K562 (cell line): ENCODE results near the gene SPHK2. TPM values are rescaled to one million over a fixed set of nuclear protein-coding genes. Genes with fewer than 3 reads are reported as not detected.

Source experiments
- BCLAF1 ChIP-seq, 2 experiments: fragments of 450-650 bp in 1 of 2; IDR thresholded peaks; 2 replicates each; pipeline ENCODE4 v1.6.1; 2011 to 2017; ENCODE audit warnings: low read depth in 2 of 2, antibody characterized with exemption in 1 of 2, borderline replicate concordance in 1 of 2, low read length in 1 of 2, mild to moderate bottlenecking in 1 of 2, mixed read lengths in 1 of 2; ENCODE audit not compliant: control insufficient read depth in 1 of 2
- GATA2 ChIP-seq: sonication (generic); formaldehyde crosslinking; IDR thresholded peaks from 2 replicates; pipeline ENCODE4 v1.4.0; 2020; ENCODE audit warnings: mild to moderate bottlenecking, missing genetic modification reagents
- MTF1 ChIP-seq: fragments of 250-450 bp; sonication (Bioruptor Pico); IDR thresholded peaks from 2 replicates; pipeline ENCODE4 v1.9.0; 2021; ENCODE audit warnings: moderate library complexity, mild to moderate bottlenecking, inconsistent platforms, borderline replicate concordance
- NCOA4 ChIP-seq: fragments of 450-650 bp; IDR thresholded peaks from 2 replicates; pipeline ENCODE4 v1.6.1; 2018; ENCODE audit warnings: mild to moderate bottlenecking; ENCODE audit not compliant: partially characterized antibody
- NRF1 ChIP-seq, 2 experiments: fragments of 450-650 bp; IDR thresholded peaks in 1 of 2; conservative IDR thresholded peaks in 1 of 2; 2 replicates each; pipeline ENCODE4 v1.6.1; 2014; ENCODE audit warnings: mild to moderate bottlenecking in 2 of 2
- RBM25 ChIP-seq: fragments of 200-400 bp; formaldehyde crosslinking; IDR thresholded peaks from 2 replicates; pipeline ENCODE4 v1.6.1; 2018; ENCODE audit warnings: low read length, low read depth, moderate library complexity; ENCODE audit not compliant: severe bottlenecking
- TAF1 ChIP-seq: IDR thresholded peaks from 2 replicates; pipeline ENCODE4 v1.6.1; 2011; ENCODE audit warnings: mild to moderate bottlenecking, low read length, moderate library complexity; ENCODE audit not compliant: insufficient read depth, control insufficient read depth, severe bottlenecking; ENCODE audit errors: extremely low read depth
- TEAD1 ChIP-seq, 2 experiments: fragments of 450-650 bp in 1 of 2; sonication (generic) in 1 of 2; formaldehyde crosslinking; IDR thresholded peaks; 2 replicates each; pipeline versions ENCODE4 v1.4.0 to v1.8.0; 2020 to 2022; ENCODE audit warnings: mild to moderate bottlenecking in 2 of 2, missing genetic modification reagents in 1 of 2
- ZNF398 ChIP-seq: fragments of 250-450 bp; sonication (Bioruptor Pico); IDR thresholded peaks from 2 replicates; pipeline ENCODE4 v1.8.0; 2021; ENCODE audit warnings: moderate library complexity, mild to moderate bottlenecking, inconsistent platforms
- ZNF699 ChIP-seq: fragments of 250-450 bp; sonication (Bioruptor Pico); IDR thresholded peaks from 2 replicates; pipeline ENCODE4 v1.8.0; 2021; ENCODE audit warnings: mild to moderate bottlenecking, moderate library complexity; ENCODE audit not compliant: insufficient replicate concordance
- polyA plus RNA-seq, 8 experiments: library from polyadenylated mRNA; depleted of rRNA in 4 of 8; stranded (reverse) in 5 of 8; unstranded in 3 of 8; fragments of >200 nt; fragmentation: Nextera tagmentation in 2 of 8; fragmentation: Illumina TruSeq in 1 of 8; extraction: Ambion mirVana in 2 of 8; extraction: Trizol in 1 of 8; gene quantifications; 2 replicates each; pipeline versions ENCODE4 v1.2.1 to v1.2.3, GENCODE V29; 2011 to 2014; ENCODE audit warnings: inconsistent platforms in 1 of 8, missing spikeins in 1 of 8
- total RNA-seq, 7 experiments: library from RNA; depleted of rRNA in 6 of 7; stranded (reverse); fragments of >200 nt in 6 of 7; fragmentation: Illumina TruSeq in 2 of 7; extraction: Trizol in 2 of 7; gene quantifications; 2 replicates each; pipeline versions ENCODE4 v1.2.1 to v1.2.3, GENCODE V29; 2011 to 2021; ENCODE audit warnings: low replicate concordance in 1 of 7
- TF ChIP-seq, protein P1 (sequence below), 2 experiments: fragments of 450-650 bp; IDR thresholded peaks; 2 replicates each; pipeline ENCODE4 v1.6.1; 2016; ENCODE audit warnings: mild to moderate bottlenecking in 2 of 2, borderline replicate concordance in 1 of 2, low read depth in 1 of 2, moderate library complexity in 1 of 2

Gene SPHK2
- total and polyA plus RNA-seq, 9 of the 15 experiments (the other 6 are each of a cell fraction or from before 2014, with no cell fraction given) = 0.10 to 15.2 (median 2.9) TPM

- TF ChIP-seq BCLAF1 (IDR thresholded peaks at IDR 0.05; ENCODE audit: borderline replicate concordance in 1 of 2, control insufficient read depth in 1 of 2, low read depth in 2 of 2, low read length in 1 of 2) (no peak), TEAD1 (CRISPR knock-in tag; IDR thresholded peaks at IDR 0.05) (no peak), RBM25 (peak; percentile 98), ZNF699 (CRISPR knock-in tag) (no peak), ZNF398 (no peak), TAF1 (no peak), NRF1 (conservative IDR thresholded peaks at IDR 0.05 in 1 of 2, IDR thresholded peaks at IDR 0.05 in 1 of 2) (peak; percentile 80 to 85), NCOA4 (no peak), GATA2 (CRISPR knock-in tag) (no peak), MTF1 (CRISPR knock-in tag) (no peak)
- TF ChIP-seq, protein P1, sequence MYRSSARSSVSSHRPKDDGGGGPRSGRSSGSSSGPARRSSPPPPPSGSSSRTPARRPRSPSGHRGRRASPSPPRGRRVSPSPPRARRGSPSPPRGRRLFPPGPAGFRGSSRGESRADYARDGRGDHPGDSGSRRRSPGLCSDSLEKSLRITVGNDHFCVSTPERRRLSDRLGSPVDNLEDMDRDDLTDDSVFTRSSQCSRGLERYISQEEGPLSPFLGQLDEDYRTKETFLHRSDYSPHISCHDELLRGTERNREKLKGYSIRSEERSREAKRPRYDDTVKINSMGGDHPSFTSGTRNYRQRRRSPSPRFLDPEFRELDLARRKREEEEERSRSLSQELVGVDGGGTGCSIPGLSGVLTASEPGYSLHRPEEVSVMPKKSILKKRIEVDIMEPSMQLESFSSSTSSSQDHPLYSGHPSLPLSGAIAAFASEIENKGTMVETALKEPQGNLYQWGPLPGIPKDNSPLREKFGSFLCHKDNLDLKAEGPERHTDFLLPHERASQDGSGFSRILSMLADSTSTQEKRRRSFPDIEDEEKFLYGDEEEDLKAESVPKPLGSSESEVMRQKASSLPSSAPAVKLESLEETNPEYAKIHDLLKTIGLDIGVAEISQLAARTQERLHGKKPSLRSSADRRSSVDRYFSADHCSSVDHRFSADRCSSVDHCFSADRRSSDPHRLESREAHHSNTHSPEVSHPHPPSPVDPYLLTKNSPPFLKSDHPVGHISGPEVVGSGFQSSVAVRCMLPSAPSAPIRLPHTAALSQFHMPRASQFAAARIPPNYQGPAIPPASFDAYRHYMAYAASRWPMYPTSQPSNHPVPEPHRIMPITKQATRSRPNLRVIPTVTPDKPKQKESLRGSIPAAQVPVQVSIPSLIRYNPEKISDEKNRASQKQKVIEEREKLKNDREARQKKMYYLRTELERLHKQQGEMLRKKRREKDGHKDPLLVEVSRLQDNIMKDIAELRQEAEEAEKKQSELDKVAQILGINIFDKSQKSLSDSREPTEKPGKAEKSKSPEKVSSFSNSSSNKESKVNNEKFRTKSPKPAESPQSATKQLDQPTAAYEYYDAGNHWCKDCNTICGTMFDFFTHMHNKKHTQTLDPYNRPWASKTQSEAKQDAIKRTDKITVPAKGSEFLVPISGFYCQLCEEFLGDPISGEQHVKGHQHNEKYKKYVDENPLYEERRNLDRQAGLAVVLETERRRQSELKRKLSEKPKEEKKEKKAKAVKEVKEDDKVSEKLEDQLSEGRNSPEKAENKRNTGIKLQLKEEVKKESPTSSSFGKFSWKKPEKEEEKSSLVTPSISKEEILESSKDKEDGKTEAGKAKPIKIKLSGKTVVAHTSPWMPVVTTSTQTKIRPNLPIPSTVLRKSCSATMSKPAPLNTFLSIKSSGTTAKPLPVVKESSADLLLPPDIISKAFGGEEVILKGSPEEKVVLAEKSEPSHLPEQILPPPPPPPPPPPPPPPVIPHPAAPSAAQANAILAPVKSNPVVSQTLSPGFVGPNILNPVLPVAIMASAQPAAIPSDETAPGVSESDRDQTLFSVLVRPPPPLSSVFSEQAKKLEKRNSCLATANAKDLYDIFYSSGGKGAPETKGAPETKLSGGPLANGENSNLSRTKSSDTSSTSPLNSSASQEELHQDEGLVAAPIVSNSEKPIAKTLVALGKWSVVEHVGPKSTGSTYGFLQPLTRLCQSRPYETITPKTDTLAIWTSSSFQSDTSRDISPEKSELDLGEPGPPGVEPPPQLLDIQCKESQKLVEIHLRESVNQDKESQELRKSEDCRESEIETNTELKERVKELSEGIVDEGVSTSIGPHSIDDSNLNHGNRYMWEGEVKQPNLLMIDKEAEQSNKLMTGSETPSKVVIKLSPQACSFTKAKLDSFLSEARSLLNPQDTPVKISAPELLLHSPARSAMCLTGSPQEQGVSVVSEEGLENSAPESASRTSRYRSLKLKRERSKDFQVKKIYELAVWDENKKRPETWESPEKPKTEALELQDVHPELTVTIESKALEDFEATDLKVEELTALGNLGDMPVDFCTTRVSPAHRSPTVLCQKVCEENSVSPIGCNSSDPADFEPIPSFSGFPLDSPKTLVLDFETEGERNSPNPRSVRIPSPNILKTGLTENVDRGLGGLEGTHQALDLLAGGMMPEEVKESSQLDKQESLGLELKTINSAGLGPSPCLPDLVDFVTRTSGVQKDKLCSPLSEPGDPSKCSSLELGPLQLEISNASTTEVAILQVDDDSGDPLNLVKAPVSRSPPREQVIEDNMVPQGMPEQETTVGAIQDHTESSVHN (IDR thresholded peaks at IDR 0.05; ENCODE audit: borderline replicate concordance in 1 of 2, low read depth in 1 of 2) = no peak
Observed at GRCh38 chr19:48624067-48624594, 4.8 kb downstream of the SPHK2 start (continued).
